H1 (cell line): ENCODE measurements around the gene TMEM245. TPM values are rescaled to one million over a fixed set of nuclear protein-coding genes. Genes with fewer than 3 reads are reported as not detected.
"Not testable (repeated sequence)": the region's sequence is repeated elsewhere in the genome, so short reads cannot be mapped to it uniquely, and the experiment has no call there.

Experiments
- CTCF ChIA-PET: fragments of 300-600 bp; sonication (Branson Sonifier 250); formaldehyde crosslinking; loops from one replicate; lab custom pipeline; 2021; ENCODE audit not compliant: partially characterized antibody; lab: Charles Lee
- POLR2A ChIA-PET: fragments of 300-600 bp; sonication (Branson Sonifier 250); formaldehyde crosslinking; loops from one replicate; lab custom pipeline; 2021; ENCODE audit warnings: inconsistent platforms; ENCODE audit not compliant: partially characterized antibody; lab: Charles Lee
- DNase-seq, 2 experiments: peaks; one replicate each; pipeline versions ENCODE4 v3.0.0 to v3.0.0-alpha.2; 2010 to 2022; ENCODE audit warnings: low spot score in 2 of 2, low read depth in 1 of 2, mixed read lengths in 1 of 2
- FAIRE-seq: peaks from 2 replicates; lab custom pipeline; 2011; peaks lifted over from hg19 to GRCh38; lab: Jason Lieb, UNC
- H2AFZ ChIP-seq: 2 replicates; pipeline ENCODE4 v1.8.1; 2012; ENCODE audit warnings: low read length, inconsistent platforms
- H2AK5ac ChIP-seq: 2 replicates; pipeline ENCODE4 v1.6.1; 2013; ENCODE audit warnings: low read depth, low read length
- H2BK120ac ChIP-seq: replicated peaks from 2 replicates; pipeline ENCODE3; 2013; ENCODE audit warnings: low read depth, low read length, inconsistent platforms
- H2BK12ac ChIP-seq: 2 replicates; pipeline ENCODE4 v1.6.1; 2013; ENCODE audit warnings: low read depth, low read length
- H2BK15ac ChIP-seq: 2 replicates; pipeline ENCODE4 v1.6.1; 2013; ENCODE audit warnings: low read length
- H2BK20ac ChIP-seq: 2 replicates; pipeline ENCODE4 v1.6.1; 2013; ENCODE audit warnings: low read length
- H2BK5ac ChIP-seq: 2 replicates; pipeline ENCODE4 v1.6.1; 2013; ENCODE audit warnings: low read depth, low read length
- H3K14ac ChIP-seq: 2 replicates; pipeline ENCODE4 v1.6.1; 2013; ENCODE audit warnings: inconsistent platforms; ENCODE audit not compliant: insufficient read length
- H3K18ac ChIP-seq: 2 replicates; pipeline ENCODE4 v1.6.1; 2013; ENCODE audit warnings: low read length; ENCODE audit errors: extremely low read depth
- H3K23ac ChIP-seq: 2 replicates; pipeline ENCODE4 v1.6.1; 2013; ENCODE audit warnings: inconsistent platforms; ENCODE audit not compliant: insufficient read length
- H3K23me2 ChIP-seq: 2 replicates; pipeline ENCODE4 v1.6.1; 2013; ENCODE audit warnings: low read depth, low read length
- H3K27ac ChIP-seq: 2 replicates; pipeline ENCODE4 v1.6.1; 2011; ENCODE audit warnings: low read depth, low read length, inconsistent platforms
- H3K27me3 ChIP-seq, 4 experiments: replicated peaks in 1 of 4; 1 replicate in 1 of 4; 2 replicates in 3 of 4; pipeline versions ENCODE4 v1.6.1 to v1.8.1; 2011 to 2013; ENCODE audit warnings: low read length in 3 of 4, mild to moderate bottlenecking in 3 of 4, inconsistent platforms in 2 of 4, mixed read lengths in 2 of 4, moderate library complexity in 1 of 4; ENCODE audit not compliant: control insufficient read depth in 3 of 4, insufficient read depth in 3 of 4; ENCODE audit errors: extremely low read depth in 1 of 4
- H3K36me3 ChIP-seq, 4 experiments: 2 replicates each; pipeline versions ENCODE4 v1.6.1 to v1.8.1; 2011 to 2013; ENCODE audit warnings: mild to moderate bottlenecking in 4 of 4, low read length in 3 of 4, moderate library complexity in 2 of 4, control low read depth in 1 of 4, inconsistent platforms in 1 of 4; ENCODE audit not compliant: insufficient read depth in 4 of 4, control insufficient read depth in 2 of 4
- H3K4ac ChIP-seq: replicated peaks from 2 replicates; pipeline ENCODE3; 2013; ENCODE audit warnings: low read length, low read depth, mixed read lengths, inconsistent platforms; ENCODE audit not compliant: insufficient read length
- H3K4me1 ChIP-seq, 4 experiments: replicated peaks in 1 of 4; 1 replicate in 1 of 4; 2 replicates in 3 of 4; pipeline versions ENCODE4 v1.6.1 to v1.8.1; 2011 to 2013; ENCODE audit warnings: low read length in 3 of 4, inconsistent platforms in 2 of 4, mixed read lengths in 1 of 4; ENCODE audit not compliant: insufficient read depth in 4 of 4, control insufficient read depth in 3 of 4
- H3K4me2 ChIP-seq, 2 experiments: 2 replicates each; pipeline versions ENCODE4 v1.6.1 to v1.8.1; 2011 to 2013; ENCODE audit warnings: low read depth in 2 of 2, low read length in 2 of 2, control low read depth in 1 of 2, inconsistent platforms in 1 of 2, mild to moderate bottlenecking in 1 of 2; ENCODE audit not compliant: insufficient read depth in 1 of 2
- H3K4me3 ChIP-seq, 4 experiments: fragments of 200-600, 300-600 bp in 1 of 4; sonication (generic), shearing (Covaris generic), sonication (Bioruptor Twin) in 1 of 4; 2 replicates each; pipeline versions ENCODE4 v1.5.1 to v1.8.1; 2011 to 2016; ENCODE audit warnings: low read length in 4 of 4, low read depth in 3 of 4, control low read depth in 2 of 4, inconsistent platforms in 2 of 4, mild to moderate bottlenecking in 2 of 4, mixed read lengths in 1 of 4, moderate library complexity in 1 of 4; ENCODE audit not compliant: insufficient read depth in 2 of 4; ENCODE audit errors: extremely low read depth in 1 of 4
- H3K56ac ChIP-seq: replicated peaks from 2 replicates; pipeline ENCODE3; 2013; ENCODE audit warnings: low read depth, mild to moderate bottlenecking, mixed read lengths, low read length, inconsistent platforms; ENCODE audit not compliant: insufficient read length
- H3K79me1 ChIP-seq: 2 replicates; pipeline ENCODE4 v1.6.1; 2013; ENCODE audit warnings: low read depth, low read length, control low read depth
- H3K79me2 ChIP-seq, 2 experiments: 2 replicates each; pipeline versions ENCODE4 v1.6.1 to v1.8.1; 2012 to 2013; ENCODE audit warnings: low read length in 2 of 2, mild to moderate bottlenecking in 2 of 2, inconsistent platforms in 1 of 2; ENCODE audit not compliant: insufficient read depth in 2 of 2, control insufficient read depth in 1 of 2
- H3K9ac ChIP-seq, 4 experiments: replicated peaks in 1 of 4; 1 replicate in 1 of 4; 2 replicates in 3 of 4; pipeline versions ENCODE4 v1.6.1 to v1.8.1; 2011 to 2013; ENCODE audit warnings: low read depth in 3 of 4, low read length in 3 of 4, control low read depth in 2 of 4, mild to moderate bottlenecking in 2 of 4, moderate library complexity in 2 of 4, inconsistent platforms in 1 of 4; ENCODE audit errors: extremely low read depth in 1 of 4
- H3K9me3 ChIP-seq, 2 experiments: 2 replicates each; pipeline versions ENCODE4 v1.6.1 to v1.8.1; 2012 to 2013; ENCODE audit warnings: mild to moderate bottlenecking in 2 of 2, moderate library complexity in 2 of 2, control low read depth in 1 of 2, inconsistent platforms in 1 of 2, low read depth in 1 of 2, low read length in 1 of 2, mixed read lengths in 1 of 2; ENCODE audit not compliant: insufficient read depth in 2 of 2
- H4K20me1 ChIP-seq, 2 experiments: replicated peaks in 1 of 2; 2 replicates each; pipeline versions ENCODE3 to v1.8.1; 2011 to 2013; ENCODE audit warnings: inconsistent platforms in 2 of 2, low read length in 2 of 2, mild to moderate bottlenecking in 1 of 2; ENCODE audit not compliant: insufficient read depth in 2 of 2, control insufficient read depth in 1 of 2
- H4K5ac ChIP-seq: 2 replicates; pipeline ENCODE4 v1.6.1; 2013; ENCODE audit warnings: low read length, low read depth, mixed read lengths, inconsistent platforms; ENCODE audit not compliant: insufficient read length
- H4K8ac ChIP-seq: 2 replicates; pipeline ENCODE4 v1.8.0; 2013; ENCODE audit warnings: mild to moderate bottlenecking, moderate library complexity, low read length, inconsistent platforms; ENCODE audit not compliant: insufficient read depth; ENCODE audit errors: extremely low read depth
- H4K91ac ChIP-seq: replicated peaks from 2 replicates; pipeline ENCODE3; 2013; ENCODE audit warnings: low read length, mixed read lengths, inconsistent platforms; ENCODE audit not compliant: insufficient read length
- ASH2L ChIP-seq: fragments of 200-600, 300-600 bp; sonication (generic); IDR thresholded peaks from one replicate; pipeline ENCODE4 v1.7.1; 2017; ENCODE audit warnings: low read length
- JUND ChIP-seq: IDR thresholded peaks from 2 replicates; pipeline ENCODE4 v1.6.1; 2011; ENCODE audit warnings: mild to moderate bottlenecking, improper control_type of control experiment, low read length
- RAD21 ChIP-seq, 2 experiments: IDR thresholded peaks in 1 of 2; conservative IDR thresholded peaks in 1 of 2; 2 replicates each; pipeline ENCODE4 v1.6.1; 2011; ENCODE audit warnings: low read depth in 2 of 2, low read length in 2 of 2, improper control_type of control experiment in 1 of 2, inconsistent platforms in 1 of 2, mild to moderate bottlenecking in 1 of 2, moderate library complexity in 1 of 2
- WGBS, 2 experiments: shearing (Covaris generic) in 1 of 2; methylation state at CpG; one replicate each; pipeline versions ENCODE4 v1.1.6 to v1.1.7; 2013 to 2015; ENCODE audit warnings: low lambda C conversion rate in 2 of 2, mixed read lengths in 2 of 2, inconsistent platforms in 1 of 2, low coverage in 1 of 2, missing lambda C conversion rate in 1 of 2; ENCODE audit not compliant: insufficient replicate concordance in 2 of 2, insufficient coverage in 1 of 2, insufficient read length in 1 of 2; ENCODE audit errors: extremely low coverage in 1 of 2, missing lambda C conversion rate in 1 of 2; 5-methylcytosine and 5-hydroxymethylcytosine counted together
- polyA plus RNA-seq, 7 experiments: library from polyadenylated mRNA; depleted of rRNA in 3 of 7; stranded (reverse) in 5 of 7; unstranded in 2 of 7; fragments of >200 nt in 5 of 7; fragments of 200-250 nt in 2 of 7; gene quantifications; 1 replicate in 5 of 7; 2 replicates in 1 of 7; 4 replicates in 1 of 7; pipeline versions ENCODE4 v1.2.1 to v1.2.3, GENCODE V29; 2011 to 2013; ENCODE audit warnings: missing spikeins in 2 of 7, mixed read lengths in 2 of 7
- total RNA-seq: library from RNA; stranded (reverse); fragmentation: NEBNext Ultra II Directional; extraction: Animal tissue kit (Norgen Biotek cat#: 25700); gene quantifications from 2 replicates; pipeline ENCODE4 v1.2.1, GENCODE V29; 2021
- TF ChIP-seq, protein P1 (sequence below), 3 experiments: IDR thresholded peaks; 1 replicate in 2 of 3; 2 replicates in 1 of 3; pipeline versions ENCODE4 v1.5.1 to v1.6.1; 2011; ENCODE audit warnings: low read length in 3 of 3, mild to moderate bottlenecking in 3 of 3, inconsistent platforms in 2 of 3, low read depth in 1 of 3, moderate library complexity in 1 of 3; ENCODE audit not compliant: insufficient read depth in 1 of 3; ENCODE audit errors: control extremely low read depth in 1 of 3

Gene TMEM245
- total and polyA plus RNA-seq, 2 of the 8 experiments (the other 6 are each of a cell fraction or from before 2014, with no cell fraction given) = 44.3 to 45.8 TPM

DNA sequence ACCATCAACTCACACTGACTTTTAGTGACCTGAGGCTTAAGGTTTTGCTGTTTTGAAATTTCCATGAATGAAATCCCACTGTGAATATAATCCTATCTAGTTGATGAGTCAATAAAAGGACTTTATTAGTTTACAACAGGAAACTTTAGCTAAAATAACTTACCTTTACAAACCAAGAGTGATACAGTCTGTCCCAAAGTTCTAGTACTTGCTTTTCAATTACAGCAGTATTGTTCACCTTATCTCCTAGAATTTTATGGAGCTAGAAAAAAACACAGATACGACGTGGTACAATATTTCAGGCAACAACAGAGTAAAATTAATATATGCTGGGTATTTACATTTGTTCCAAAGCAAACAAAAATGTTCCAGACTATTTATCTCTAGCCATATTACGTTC, 59.6 kb downstream of the TMEM245 start (continued):
- no peak for TF ChIP-seq RAD21 (IDR thresholded peaks at IDR 0.05 in 1 of 2, conservative IDR thresholded peaks at IDR 0.05 in 1 of 2; ENCODE audit: low read depth in 2 of 2, low read length in 2 of 2)
- TF ChIP-seq ASH2L = no peak
- TF ChIP-seq, protein P1, sequence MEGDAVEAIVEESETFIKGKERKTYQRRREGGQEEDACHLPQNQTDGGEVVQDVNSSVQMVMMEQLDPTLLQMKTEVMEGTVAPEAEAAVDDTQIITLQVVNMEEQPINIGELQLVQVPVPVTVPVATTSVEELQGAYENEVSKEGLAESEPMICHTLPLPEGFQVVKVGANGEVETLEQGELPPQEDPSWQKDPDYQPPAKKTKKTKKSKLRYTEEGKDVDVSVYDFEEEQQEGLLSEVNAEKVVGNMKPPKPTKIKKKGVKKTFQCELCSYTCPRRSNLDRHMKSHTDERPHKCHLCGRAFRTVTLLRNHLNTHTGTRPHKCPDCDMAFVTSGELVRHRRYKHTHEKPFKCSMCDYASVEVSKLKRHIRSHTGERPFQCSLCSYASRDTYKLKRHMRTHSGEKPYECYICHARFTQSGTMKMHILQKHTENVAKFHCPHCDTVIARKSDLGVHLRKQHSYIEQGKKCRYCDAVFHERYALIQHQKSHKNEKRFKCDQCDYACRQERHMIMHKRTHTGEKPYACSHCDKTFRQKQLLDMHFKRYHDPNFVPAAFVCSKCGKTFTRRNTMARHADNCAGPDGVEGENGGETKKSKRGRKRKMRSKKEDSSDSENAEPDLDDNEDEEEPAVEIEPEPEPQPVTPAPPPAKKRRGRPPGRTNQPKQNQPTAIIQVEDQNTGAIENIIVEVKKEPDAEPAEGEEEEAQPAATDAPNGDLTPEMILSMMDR (IDR thresholded peaks at IDR 0.05; ENCODE audit: control extremely low read depth in 1 of 3, insufficient read depth in 1 of 3, low read depth in 1 of 3, low read length in 3 of 3) = no peak
- TF ChIP-seq JUND = no peak

DNA sequence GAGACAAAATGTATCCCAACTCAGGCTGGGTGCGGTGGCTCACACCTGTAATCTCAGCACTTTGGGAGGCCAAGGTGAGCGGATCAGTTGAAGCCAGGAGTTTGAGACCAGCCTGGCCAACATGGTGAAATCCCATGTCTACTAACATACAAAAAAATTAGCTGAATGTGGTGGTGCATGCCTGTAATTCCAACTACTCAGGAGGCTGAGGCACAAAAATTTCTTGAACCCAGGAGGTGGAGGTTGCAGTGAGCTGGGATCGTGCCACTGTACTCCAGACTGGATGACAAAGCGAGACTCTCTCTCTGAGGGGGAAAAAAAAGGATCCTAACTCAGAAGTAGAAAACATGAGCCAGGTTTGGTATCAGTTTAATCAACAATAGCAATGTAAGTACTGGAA, 66.6 kb downstream of the TMEM245 start:
- POLR2A ChIA-PET = interaction anchor here (0.8 kb wide), 1 partner anchor 14 kb away, joined by 3 read pairs; no protein-coding TSS in a partner anchor
- not testable (repeated sequence) for H3K56ac ChIP-seq, H3K27me3 ChIP-seq, H3K79me2 ChIP-seq, H3K4me2 ChIP-seq, H2BK5ac ChIP-seq, H2AK5ac ChIP-seq, DNase-seq, H3K9ac ChIP-seq, H3K23ac ChIP-seq, H3K79me1 ChIP-seq, H2AFZ ChIP-seq, H2BK12ac ChIP-seq, H4K5ac ChIP-seq, H3K27ac ChIP-seq, H2BK120ac ChIP-seq, H3K4me3 ChIP-seq, H3K9me3 ChIP-seq, H2BK20ac ChIP-seq, H4K91ac ChIP-seq, H4K20me1 ChIP-seq, H3K14ac ChIP-seq, H2BK15ac ChIP-seq, H3K4me1 ChIP-seq, H3K23me2 ChIP-seq, H4K8ac ChIP-seq, FAIRE-seq, H3K4ac ChIP-seq, H3K18ac ChIP-seq
- peaks cover 0 to 71% (median 47%) of the 10 kb centered on the region in 4 experiments; a peak in 7 of 8 replicates for H3K36me3 ChIP-seq
- WGBS, 2 experiments = 93% methylated on average over 3 of the region's 4 CpGs; no CpG with 5 or more reads in 1 of the 2 experiments
- CTCF ChIA-PET = interaction anchor here (1.2 kb wide), 1 partner anchor 19 kb away, joined by 3 read pairs; no protein-coding TSS in a partner anchor
